Activated B cell treated with CpG ODN at 0.5 μM for 24 hours (primary cell): ENCODE data around the gene CDT1. TPM values are rescaled to one million over a fixed set of nuclear protein-coding genes. Genes with fewer than 3 reads are reported as not detected.
A peak's percentile ranks its signal among the peaks of the same experiment; 100 is the strongest.

Experiments
- ATAC-seq: fragments of 200-7000 bp; cut with Tn5 transposase; one replicate; pipeline ENCODE4 v1.10.0; 2021; ENCODE audit warnings: low read depth, mild to moderate bottlenecking, moderate library complexity
- CTCF ChIA-PET: fragments of 350-600 bp; sonication (Branson Sonifier 250); formaldehyde crosslinking; loops from one replicate; lab custom pipeline; 2021; ENCODE audit warnings: antibody characterized with exemption; lab: Charles Lee
- POLR2A ChIA-PET: fragments of 350-600 bp; sonication (Branson Sonifier 250); formaldehyde crosslinking; loops from one replicate; lab custom pipeline; 2021; ENCODE audit warnings: antibody characterized with exemption; lab: Charles Lee
- DNase-seq: peaks from one replicate; pipeline ENCODE4 v3.0.0; 2022
- H3K27ac Mint-ChIP-seq: one replicate; pipeline ENCODE4 v1.8.0; 2020; ENCODE audit warnings: mixed read lengths
- H3K27me3 Mint-ChIP-seq: one replicate; pipeline ENCODE4 v1.8.0; 2021; ENCODE audit warnings: mixed read lengths
- H3K36me3 Mint-ChIP-seq: one replicate; pipeline ENCODE4 v1.8.0; 2021; ENCODE audit warnings: low read depth, mixed read lengths
- H3K4me1 Mint-ChIP-seq: one replicate; pipeline ENCODE4 v1.8.0; 2021; ENCODE audit warnings: mixed read lengths
- H3K4me3 Mint-ChIP-seq: one replicate; pipeline ENCODE4 v1.8.0; 2020; ENCODE audit warnings: mild to moderate bottlenecking, mixed read lengths
- H3K9me3 Mint-ChIP-seq: one replicate; pipeline ENCODE4 v1.8.0; 2020; ENCODE audit warnings: mixed read lengths
- CTCF ChIP-seq: fragments of 200-600 bp; IDR thresholded peaks from one replicate; pipeline ENCODE4 v1.8.0; 2022; ENCODE audit warnings: antibody characterized with exemption, mild to moderate bottlenecking
- intact Hi-C: fragments of 100-400 bp; cut with micrococcal nuclease; formaldehyde crosslinking; loops from one replicate; pipeline ENCODE4 v1.15.1; 2024
- total RNA-seq: library from RNA; stranded (reverse); gene quantifications from 2 replicates; pipeline ENCODE4 v1.2.3, GENCODE V29; 2022

The CDT1 gene
- total RNA-seq, 1 donor from 2014 or later = 4.3 TPM

GRCh38 chr16:88782454-88783390, 20.9 kb upstream of the CDT1 start:
- Mint-ChIP-seq H3K4me3 (peak overlapping the region; percentile 85), H3K4me1 (peaks cover 58% of the 10 kb centered on the region), H3K27me3 (no peaks in the 10 kb centered on the region), H3K27ac (peak overlapping the region; percentile 80), H3K9me3 (no peaks in the 10 kb centered on the region), H3K36me3 (no peaks in the 10 kb centered on the region)
- ATAC-seq = no peak
- CTCF ChIA-PET = interaction anchor here (0.9 to 5.9 kb wide), 8 partner anchors 13 to 75 kb away, joined by 3 to 56 read pairs (median 4); partner anchors contain the start of gene APRT
- TF ChIP-seq CTCF = no peak
- POLR2A ChIA-PET = interaction anchor here (0.6 to 5.6 kb wide), 14 partner anchors 10 to 1160 kb away, joined by 3 to 52 read pairs (median 5); partner anchors contain the start of genes APRT, CDT1, CYBA and GALNS
- intact Hi-C loops = loop anchor here (5.0 to 10.0 kb wide), 2 partner anchors 120 to 148 kb away; partner anchors contain the start of genes IL17C and MVD
- DNase-seq = no peak

GRCh38 chr16:88783391-88784073, 20.1 kb upstream of the CDT1 start:
- ChIA-PET POLR2A (interaction anchor here (0.7 to 5.6 kb wide), 7 partner anchors 14 to 46 kb away, joined by 3 to 52 read pairs (median 4); partner anchors contain the start of genes APRT and CDT1), CTCF (interaction anchor here (1.1 to 5.9 kb wide), 5 partner anchors 14 to 74 kb away, joined by 3 to 56 read pairs (median 4); no protein-coding TSS in a partner anchor)
- ATAC-seq = no peak
- Mint-ChIP-seq H3K27me3 (no peaks in the 10 kb centered on the region), H3K4me1 (peaks cover 49% of the 10 kb centered on the region), H3K27ac (peak overlapping the region; percentile 80), H3K36me3 (no peaks in the 10 kb centered on the region), H3K9me3 (no peaks in the 10 kb centered on the region), H3K4me3 (peak overlapping the region; percentile 85)
- intact Hi-C loops = loop anchor here (1.0 to 10.0 kb wide), 5 partner anchors 27 to 433 kb away; partner anchors contain the start of genes APRT, IL17C, MVD and TRAPPC2L
- TF ChIP-seq CTCF = no peak
- no peak for DNase-seq

DNA sequence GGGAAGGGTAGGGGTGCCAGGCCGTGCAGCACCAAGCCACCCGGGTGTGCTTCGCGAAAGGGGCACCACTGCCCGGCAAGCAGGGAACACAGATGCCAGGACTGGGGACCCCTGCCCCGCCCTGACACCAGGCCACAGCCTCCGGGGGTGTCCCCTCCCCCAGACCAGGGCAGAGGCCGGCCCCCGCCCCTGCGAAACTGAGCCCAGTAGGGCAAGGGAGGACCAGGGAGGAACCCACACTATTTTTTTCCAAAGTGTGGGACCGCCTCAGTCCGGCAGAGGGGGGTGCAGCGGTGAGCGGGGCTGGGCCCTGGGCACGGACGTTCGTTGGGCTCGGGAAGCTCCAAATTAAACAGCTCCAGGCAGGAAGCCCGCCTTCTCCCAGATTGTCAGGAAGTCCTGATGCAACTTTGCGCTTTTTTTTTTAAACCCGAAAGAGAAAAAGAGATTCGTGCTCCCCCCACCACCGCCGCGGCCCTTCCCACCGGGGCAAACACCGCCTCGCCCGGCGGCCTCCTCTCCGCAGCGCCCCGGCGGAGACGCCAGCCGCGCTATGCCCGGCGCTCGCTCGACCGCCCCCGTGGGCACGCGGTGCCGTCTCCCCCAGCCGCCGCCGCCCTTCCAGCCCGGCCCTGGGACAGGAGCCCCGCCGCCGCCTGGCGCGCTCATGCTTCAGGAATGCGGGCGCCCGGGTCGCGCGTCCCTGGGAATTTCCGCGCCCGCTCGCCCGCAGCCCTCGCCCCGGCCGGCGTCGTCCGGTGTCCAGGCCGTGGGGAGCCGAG, 19.3 kb upstream of the CDT1 start:
- H3K27me3 Mint-ChIP-seq = no peaks in the 10 kb centered on the region

DNA sequence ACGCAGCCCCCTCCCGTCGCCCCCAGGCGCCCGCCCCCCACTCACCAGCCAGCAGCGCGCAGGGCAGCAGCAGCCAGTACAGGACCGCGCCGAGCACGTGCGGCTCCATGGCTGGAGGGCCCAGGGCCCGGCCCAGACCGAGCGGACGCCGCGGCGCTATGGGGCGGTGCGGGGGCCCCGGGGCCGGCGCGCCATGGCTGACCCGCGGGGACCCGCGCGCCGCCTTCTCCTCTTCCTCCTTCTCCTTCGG, 18.8 kb upstream of the CDT1 start:
- DNase-seq = no peak
- H3K27ac Mint-ChIP-seq = no peak overlapping the region
- ChIA-PET POLR2A (interaction anchor here (1.4 to 5.6 kb wide), 3 partner anchors 17 to 47 kb away, joined by 6 to 52 read pairs (median 31); partner anchors contain the start of gene APRT), CTCF (interaction anchor here (0.7 to 5.9 kb wide), 6 partner anchors 39 to 73 kb away, joined by 3 to 56 read pairs (median 4); no protein-coding TSS in a partner anchor)
- peaks cover 47% of the 10 kb centered on the region for H3K4me1 Mint-ChIP-seq
- no peaks in the 10 kb centered on the region for H3K9me3 Mint-ChIP-seq
- no peaks in the 10 kb centered on the region for H3K27me3 Mint-ChIP-seq
- no peaks in the 10 kb centered on the region for H3K36me3 Mint-ChIP-seq
- no peak for TF ChIP-seq CTCF
- ATAC-seq = peak; percentile 9
- intact Hi-C loops = loop anchor here (1.0 to 10.0 kb wide), 8 partner anchors 18 to 432 kb away; partner anchors contain the start of genes APRT, IL17C, MVD and TRAPPC2L
- peak overlapping the region; percentile 48 for H3K4me3 Mint-ChIP-seq

More for the DNA sequence above, 19.3 kb upstream of the CDT1 start:
- H3K4me1 Mint-ChIP-seq = peaks cover 47% of the 10 kb centered on the region
- DNase-seq (peak; percentile 57), ATAC-seq (peak; percentile 12)
- peak overlapping the region; percentile 85 for H3K4me3 Mint-ChIP-seq
- no peaks in the 10 kb centered on the region for H3K36me3 Mint-ChIP-seq
- H3K27ac Mint-ChIP-seq = peak overlapping the region; percentile 76
- intact Hi-C loops = loop anchor here (1.0 to 10.0 kb wide), 5 partner anchors 27 to 433 kb away; partner anchors contain the start of genes APRT, IL17C, MVD and TRAPPC2L
- POLR2A ChIA-PET = interaction anchor here (0.7 to 5.6 kb wide), 5 partner anchors 17 to 47 kb away, joined by 3 to 52 read pairs (median 6); partner anchors contain the start of genes APRT and CDT1
- H3K9me3 Mint-ChIP-seq = no peaks in the 10 kb centered on the region
- TF ChIP-seq CTCF = no peak
- CTCF ChIA-PET = interaction anchor here (1.1 to 5.9 kb wide), 5 partner anchors 15 to 73 kb away, joined by 3 to 56 read pairs (median 4); no protein-coding TSS in a partner anchor
